A172 (cell line): ENCODE results near the gene SUCNR1. TPM values are rescaled to one million over a fixed set of nuclear protein-coding genes. Genes with fewer than 3 reads are reported as not detected.
"Not testable (repeated sequence)": the region's sequence is repeated elsewhere in the genome, so short reads cannot be mapped to it uniquely, and the experiment has no call there.

Experiments
- DNase-seq: peaks from one replicate; pipeline ENCODE4 v3.0.0-alpha.2; 2015; ENCODE audit warnings: low spot score
- total RNA-seq: library from RNA; depleted of rRNA; stranded (reverse); fragments of >200 nt; shearing (Covaris generic); gene quantifications from 2 replicates; pipeline ENCODE4 v1.2.3, GENCODE V29; 2014

SUCNR1 gene
- total RNA-seq, 1 experiment from 2014 or later: 549 TPM

GRCh38 chr3:151900884-151901643, 27.6 kb downstream of the SUCNR1 start:
- peak; percentile 72 for DNase-seq

GRCh38 chr3:151901644-151902285, 28.3 kb downstream of the SUCNR1 start:
- DNase-seq: no peak

- peak; percentile 57 for DNase-seq
Observed at GRCh38 chr3:151903501-151903991, 30.1 kb downstream of the SUCNR1 start.

GRCh38 chr3:151905647-151906046, 32.2 kb downstream of the SUCNR1 start:
- DNase-seq: no peak

- no peak for DNase-seq
Observed at GRCh38 chr3:151906751-151907150, 33.3 kb downstream of the SUCNR1 start.

- no peak for DNase-seq
Observed at GRCh38 chr3:151908399-151908798, 35.0 kb downstream of the SUCNR1 start.

GRCh38 chr3:151909681-151910405, 36.4 kb downstream of the SUCNR1 start:
- no peak for DNase-seq

GRCh38 chr3:151911462-151911861, 38.0 kb downstream of the SUCNR1 start:
- DNase-seq: no peak

- peak; percentile 79 for DNase-seq
Observed at GRCh38 chr3:151912028-151912427, 38.6 kb downstream of the SUCNR1 start.

GRCh38 chr3:151916781-151917180, 43.3 kb downstream of the SUCNR1 start:
- no peak for DNase-seq

- DNase-seq: peak; percentile 76
Observed at GRCh38 chr3:151918253-151919029, 45.0 kb downstream of the SUCNR1 start.

GRCh38 chr3:151919030-151919328, 45.5 kb downstream of the SUCNR1 start:
- no peak for DNase-seq

- no peak for DNase-seq
Observed at GRCh38 chr3:151919446-151919845, 46.0 kb downstream of the SUCNR1 start.

GRCh38 chr3:151923901-151924300, 50.5 kb downstream of the SUCNR1 start:
- peak; percentile 61 for DNase-seq

- DNase-seq: no peak
Observed at GRCh38 chr3:151924753-151925152, 51.3 kb downstream of the SUCNR1 start.

- peak; percentile 87 for DNase-seq
Observed at GRCh38 chr3:151925419-151925818, 52.0 kb downstream of the SUCNR1 start.

- peak; percentile 84 for DNase-seq
Observed at GRCh38 chr3:151925876-151926275, 52.4 kb downstream of the SUCNR1 start.

GRCh38 chr3:151926956-151927355, 53.5 kb downstream of the SUCNR1 start:
- peak; percentile 82 for DNase-seq

GRCh38 chr3:151927915-151928525, 54.6 kb downstream of the SUCNR1 start:
- DNase-seq: not testable (repeated sequence)

GRCh38 chr3:151931171-151931570, 57.7 kb downstream of the SUCNR1 start:
- no peak for DNase-seq

- DNase-seq: no peak
Observed at GRCh38 chr3:151933234-151933853, 59.9 kb downstream of the SUCNR1 start.
